Activated CD4-positive, CD25-positive, alpha-beta regulatory T cell treated with anti-CD3 and anti-CD28 coated beads, Interleukin-2, amount 50 U/mL, for 72 hours (primary cell): ENCODE results near the gene RBM10.

Source experiments
- DNase-seq: peaks from one replicate; pipeline ENCODE4 v3.0.0; 2021

The RBM10 gene

DNA sequence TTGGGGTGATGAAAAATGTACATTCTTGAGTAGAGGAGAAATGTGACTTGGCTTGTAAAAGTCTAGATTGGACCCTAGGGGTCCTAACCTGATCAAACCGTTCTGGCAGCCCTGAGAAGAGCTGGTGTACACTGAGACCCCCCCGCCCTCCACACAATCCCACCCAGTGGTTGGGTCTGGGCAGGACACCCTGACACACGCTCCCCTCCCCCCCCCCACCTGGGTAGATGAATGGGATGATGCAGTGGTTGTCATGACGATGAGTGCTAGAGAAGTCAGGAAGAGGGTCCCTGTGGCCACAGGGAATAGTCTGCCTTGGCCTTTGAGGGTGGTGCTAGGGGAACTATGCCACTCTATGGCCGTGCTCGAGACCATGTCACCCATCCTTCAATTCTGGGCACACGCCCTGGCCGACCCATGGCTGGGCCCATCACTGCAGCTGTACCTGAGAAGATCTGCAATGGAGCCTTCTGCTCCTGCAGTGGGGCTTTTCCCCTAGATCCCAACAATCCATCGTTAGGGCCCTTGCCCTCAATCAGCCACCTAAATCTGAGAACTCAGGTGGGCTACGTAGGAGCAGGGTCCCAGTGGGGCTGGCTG lies 77.8 kb downstream of the RBM10 start:
- DNase-seq: no peak

GRCh38 chrX:47223476-47224250 lies 78.6 kb downstream of the RBM10 start:
- no peak for DNase-seq

GRCh38 chrX:47224266-47224895 lies 79.4 kb downstream of the RBM10 start:
- no peak for DNase-seq

GRCh38 chrX:47224896-47225290 lies 79.9 kb downstream of the RBM10 start:
- no peak for DNase-seq

GRCh38 chrX:47226071-47226470 lies 81.0 kb downstream of the RBM10 start:
- no peak for DNase-seq

DNA sequence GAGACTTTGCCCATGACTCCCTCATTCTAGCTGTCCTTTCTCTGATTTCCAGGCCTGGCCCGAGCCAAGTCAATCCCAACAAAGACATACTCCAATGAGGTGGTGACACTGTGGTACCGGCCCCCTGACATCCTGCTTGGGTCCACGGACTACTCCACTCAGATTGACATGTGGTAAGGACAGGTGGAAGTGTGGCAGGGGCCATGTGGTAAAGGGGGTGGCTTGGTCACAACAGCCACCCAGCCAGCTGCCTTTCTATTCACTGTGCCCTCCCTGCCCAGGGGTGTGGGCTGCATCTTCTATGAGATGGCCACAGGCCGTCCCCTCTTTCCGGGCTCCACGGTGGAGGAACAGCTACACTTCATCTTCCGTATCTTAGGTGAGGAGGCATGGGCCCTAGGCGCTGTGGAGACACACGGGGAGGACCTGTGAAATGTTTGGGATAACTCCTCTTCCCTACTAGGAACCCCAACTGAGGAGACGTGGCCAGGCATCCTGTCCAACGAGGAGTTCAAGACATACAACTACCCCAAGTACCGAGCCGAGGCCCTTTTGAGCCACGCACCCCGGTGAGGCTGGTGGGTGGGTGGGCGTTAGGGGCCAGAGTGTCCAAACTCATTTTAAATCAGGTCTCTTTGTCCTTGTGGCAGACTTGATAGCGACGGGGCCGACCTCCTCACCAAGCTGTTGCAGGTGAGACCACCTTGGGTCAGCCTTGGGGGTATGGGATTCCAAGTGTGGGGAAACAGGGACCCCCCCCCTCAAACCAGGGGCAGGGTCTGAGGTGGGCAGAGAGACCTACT lies 81.7 kb downstream of the RBM10 start:
- no peak for DNase-seq

GRCh38 chrX:47227334-47227583 lies 82.2 kb downstream of the RBM10 start:
- DNase-seq: no peak

DNA sequence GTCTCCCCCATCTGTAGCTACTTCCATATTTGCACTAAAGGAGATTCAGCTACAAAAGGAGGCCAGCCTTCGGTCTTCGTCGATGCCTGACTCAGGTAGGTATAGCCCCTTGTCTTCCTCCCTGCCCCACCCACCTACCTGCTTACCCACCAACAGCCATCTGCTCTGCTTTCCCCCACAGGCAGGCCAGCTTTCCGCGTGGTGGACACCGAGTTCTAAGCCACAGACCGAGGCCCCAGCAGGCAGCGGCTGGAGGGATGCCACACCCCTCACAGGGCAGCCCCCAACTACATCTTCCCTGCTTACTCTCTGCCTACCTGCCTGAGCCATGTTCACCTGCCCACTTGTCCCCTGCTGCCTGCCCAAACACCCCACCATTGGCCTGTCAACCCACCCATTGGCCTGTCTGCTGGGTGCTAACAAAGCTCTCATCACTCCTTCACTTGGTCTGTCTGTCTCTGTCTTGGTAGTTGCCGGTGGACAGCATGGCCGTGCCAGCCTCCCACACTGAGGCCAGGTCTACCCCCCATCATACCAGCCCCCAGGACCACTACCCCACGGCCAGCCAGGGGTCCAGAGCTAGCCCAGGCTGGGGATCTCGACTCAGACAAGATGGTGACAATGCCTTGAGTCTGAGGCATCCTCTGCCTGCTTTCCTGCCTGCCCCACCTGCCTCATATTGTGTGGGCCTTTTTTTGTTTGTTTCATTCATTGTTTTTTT lies 83.7 kb downstream of the RBM10 start:
- no peak for DNase-seq

DNA sequence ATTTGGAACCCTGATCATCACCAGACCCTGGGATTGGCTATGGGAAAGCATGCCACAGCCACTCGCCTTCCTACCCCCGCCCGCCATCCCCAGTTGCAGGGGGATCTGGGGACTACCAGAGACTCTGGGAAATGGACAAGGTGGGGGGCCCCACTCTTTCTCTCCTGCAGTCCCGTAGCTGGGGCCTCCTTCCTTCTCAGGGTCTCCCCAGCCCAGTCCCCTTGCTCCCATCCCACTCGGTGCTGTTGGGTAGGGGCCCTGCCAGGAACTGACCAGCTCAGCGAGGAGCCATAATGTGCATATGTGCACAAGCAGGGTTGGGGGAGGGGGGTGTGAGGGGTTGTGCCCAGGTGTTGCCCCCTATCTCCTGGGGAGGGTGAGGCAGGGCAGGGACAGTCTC lies 84.4 kb downstream of the RBM10 start:
- no peak for DNase-seq

DNA sequence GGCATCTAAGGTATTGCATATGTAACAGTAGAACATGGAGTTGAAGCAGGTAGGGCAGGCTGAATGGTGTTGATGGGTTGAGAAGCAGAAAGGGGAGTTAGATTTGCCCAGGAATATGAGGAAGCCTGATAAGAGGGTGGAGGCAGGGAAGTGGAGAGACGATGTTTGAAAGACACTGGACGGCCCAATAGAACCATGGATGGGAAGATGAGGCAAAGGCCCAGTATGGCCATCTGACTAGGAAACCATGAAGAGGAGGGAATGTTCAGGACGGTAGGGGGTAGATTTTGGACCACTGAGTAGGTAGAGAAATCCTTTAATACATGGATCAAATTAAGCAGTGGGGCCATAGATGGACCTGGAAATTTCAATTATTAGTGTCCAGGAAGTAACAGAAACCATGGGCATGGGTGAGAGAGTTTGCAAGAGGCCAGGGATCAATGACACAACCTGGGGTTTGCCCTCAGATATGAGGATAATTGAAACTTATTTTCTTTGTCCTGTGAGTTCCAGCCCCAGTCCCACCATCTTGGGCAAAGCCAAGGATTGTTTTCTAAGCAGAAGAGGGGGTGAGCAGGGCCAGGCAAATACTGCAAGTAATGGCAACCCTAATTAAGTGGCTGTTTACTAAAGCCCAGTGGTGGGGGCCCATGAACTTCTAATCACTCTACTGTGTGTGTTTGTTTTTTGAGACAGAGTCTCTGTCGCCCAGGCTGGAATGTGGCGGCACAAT lies 85.3 kb downstream of the RBM10 start:
- no peak for DNase-seq

DNA sequence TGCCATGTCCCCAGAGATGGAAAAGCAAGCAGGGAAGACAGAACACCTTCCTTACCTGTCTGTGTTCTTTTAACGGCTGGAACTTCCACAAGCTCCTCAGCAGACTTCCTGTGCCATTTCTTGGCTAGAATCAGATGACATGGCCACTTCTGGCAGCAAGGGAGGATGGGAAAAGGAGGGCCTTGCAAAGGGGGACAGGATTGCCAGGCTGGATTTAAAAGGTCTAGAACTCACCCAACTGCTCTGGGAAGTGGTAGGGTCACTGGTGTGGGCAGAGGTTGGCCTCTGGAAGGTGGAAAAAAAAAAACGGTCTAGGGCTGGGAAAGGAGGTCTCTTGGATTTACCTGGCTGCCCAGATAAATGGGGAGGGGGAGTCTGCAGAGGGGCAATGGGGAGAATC lies 86.1 kb downstream of the RBM10 start:
- DNase-seq: no peak

- DNase-seq: no peak
These were observed 87.3 kb downstream of the RBM10 start for GRCh38 chrX:47232197-47232802.

- DNase-seq: no peak
These were observed 87.8 kb downstream of the RBM10 start, which contains the start of gene USP11 for GRCh38 chrX:47232803-47233332. Gene USP11, plus strand, starts transcription at chrX:47233009. Its CDS starts 35 bp downstream, at chrX:47233044.

DNA sequence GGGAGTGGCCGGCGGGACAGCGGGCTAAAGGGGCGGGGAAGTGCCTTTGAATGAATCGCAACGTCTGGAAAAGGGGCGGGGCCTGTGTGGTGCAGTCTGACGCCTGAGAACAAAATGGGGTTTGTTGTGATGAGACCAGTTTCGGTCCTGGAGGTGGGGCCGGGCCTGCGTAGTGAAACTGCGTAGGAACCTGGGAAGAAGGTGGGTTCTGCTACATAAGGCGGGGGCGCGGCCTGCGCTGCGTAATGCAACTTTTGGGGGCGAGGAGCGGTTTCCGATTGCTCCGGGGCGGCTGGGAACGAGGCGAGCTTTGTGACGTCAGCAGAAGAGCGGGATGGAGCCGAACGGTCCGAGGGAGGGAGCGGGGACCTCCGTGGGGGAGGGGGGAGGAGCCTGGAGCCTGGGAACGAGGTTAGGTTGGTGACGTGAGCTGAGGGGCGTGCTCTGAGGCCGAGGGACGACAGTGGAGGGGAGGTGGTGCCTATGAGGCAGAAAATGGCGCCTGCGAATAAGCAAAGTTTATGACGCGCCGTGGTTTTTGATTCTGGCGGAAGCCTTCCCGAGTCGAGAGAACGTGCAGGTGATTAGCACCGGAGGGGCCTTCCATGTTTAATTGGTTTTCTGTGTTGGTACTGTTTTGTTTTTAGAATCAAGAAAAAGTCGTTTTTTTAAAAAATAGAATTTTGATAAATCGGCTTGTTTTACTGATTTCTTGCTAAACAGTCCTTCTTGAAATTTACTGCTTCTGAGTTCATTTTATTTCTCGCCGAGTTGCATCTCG lies 88.5 kb downstream of the RBM10 start:
- peak; percentile 90 for DNase-seq

- no peak for DNase-seq
These were observed 89.6 kb downstream of the RBM10 start for GRCh38 chrX:47234583-47234982.

DNA sequence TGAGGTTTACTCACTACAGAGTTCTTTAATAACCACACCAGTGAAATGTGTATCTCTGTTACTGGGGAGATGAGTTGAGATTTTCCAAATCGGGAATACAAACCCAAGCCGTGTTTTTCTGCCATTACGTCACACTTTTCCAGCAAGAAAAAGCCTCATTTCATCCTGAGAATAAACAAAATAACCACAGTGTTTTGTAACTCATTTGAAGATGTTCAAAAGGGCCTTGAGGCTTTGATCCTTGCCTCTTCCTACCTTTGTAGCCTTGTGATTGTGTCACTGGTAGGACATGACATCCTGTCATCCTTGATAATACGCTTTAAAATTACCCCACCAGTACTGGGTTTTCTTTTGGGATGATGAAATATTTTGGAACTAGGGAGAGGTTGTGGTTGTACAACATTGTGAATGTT lies 90.7 kb downstream of the RBM10 start:
- no peak for DNase-seq
